Hepatocyte (in vitro differentiated cells): ENCODE results near the gene FAF2.

Source experiments
- CTCF ChIP-seq: fragments of 200-600 bp; sonication (generic); IDR thresholded peaks from 2 replicates; pipeline ENCODE4 v1.5.1; 2016; ENCODE audit warnings: antibody characterized with exemption, mild to moderate bottlenecking; ENCODE audit not compliant: poor library complexity
- EZH2 ChIP-seq: fragments of 200-600 bp; sonication (generic); IDR thresholded peaks from 2 replicates; pipeline ENCODE4 v1.6.1; 2016; ENCODE audit warnings: antibody characterized with exemption, mild to moderate bottlenecking, borderline replicate concordance

GRCh38 chr5:176542135-176542595 lies 94.0 kb downstream of the FAF2 start:
- TF ChIP-seq CTCF (no peak), EZH2 (no peak)
